ENCODE measurements around the gene OR52I2. TPM values are rescaled to one million over a fixed set of nuclear protein-coding genes. Genes with fewer than 3 reads are reported as not detected.

The OR52I2 gene
- total RNA-seq, 1 experiment from 2014 or later: not detected

DNA sequence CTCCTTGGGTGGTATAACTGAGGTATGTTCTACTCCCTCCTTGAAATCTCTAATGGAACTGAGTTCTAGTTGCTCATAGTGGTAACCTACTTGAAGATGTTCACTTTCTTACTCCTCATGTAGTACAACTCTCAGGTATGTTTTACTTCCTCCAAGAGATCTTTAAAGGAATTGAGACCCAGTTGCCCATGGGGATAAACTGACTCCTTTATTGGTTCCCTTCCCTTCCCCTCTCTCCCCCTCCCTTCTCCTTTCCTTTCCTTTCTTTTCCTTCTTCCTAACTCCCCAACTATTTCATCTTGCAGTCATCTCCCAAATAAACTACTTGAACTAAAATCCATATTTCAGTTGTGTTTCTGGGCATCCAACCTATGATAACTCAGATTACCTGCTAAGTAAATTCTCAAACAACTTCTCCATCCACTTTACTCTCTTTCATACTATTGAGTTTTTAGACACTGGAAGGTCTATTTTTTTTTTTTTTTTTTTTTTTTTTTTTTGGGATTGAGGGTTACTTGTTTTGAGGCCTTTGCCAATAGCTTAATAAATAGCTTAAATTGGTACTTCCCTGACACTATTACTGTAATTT lies 34.4 kb downstream of the OR52I2 start:
- H3K4me1 Mint-ChIP-seq (ENCODE audit: low read depth, unreplicated experiment): no peaks in the 10 kb centered on the region
- no peaks in the 10 kb centered on the region for H3K9me3 Mint-ChIP-seq (ENCODE audit: unreplicated experiment)
- DNase-seq: no peak
- no peak overlapping the region for H3K27ac Mint-ChIP-seq (ENCODE audit: unreplicated experiment)
- POLR2A ChIA-PET: no interaction called here
- Histone ChIP-seq H3K36me3 (ENCODE audit: control insufficient read depth, insufficient read depth, low read length) (no peaks in the 10 kb centered on the region), H3K4me3 (ENCODE audit: low read depth, low read length) (no peak overlapping the region), H3K9me3 (no peaks in the 10 kb centered on the region), H3K4me1 (0 out of 2 replicates have a peak, but pooled peaks cover 5% of the 10 kb centered on the region), H3K27me3 (replicated peaks; ENCODE audit: control insufficient read depth, insufficient read depth, low read length) (no peaks in the 10 kb centered on the region)
- H3K36me3 Mint-ChIP-seq (ENCODE audit: insufficient read depth, unreplicated experiment): no peaks in the 10 kb centered on the region
- no TSS peak for BruUV-seq (replicated peaks)
- no peaks in the 10 kb centered on the region for H3K27me3 Mint-ChIP-seq (ENCODE audit: insufficient read depth, unreplicated experiment)
- CTCF ChIA-PET: no interaction called here
- TF ChIP-seq, protein P1, sequence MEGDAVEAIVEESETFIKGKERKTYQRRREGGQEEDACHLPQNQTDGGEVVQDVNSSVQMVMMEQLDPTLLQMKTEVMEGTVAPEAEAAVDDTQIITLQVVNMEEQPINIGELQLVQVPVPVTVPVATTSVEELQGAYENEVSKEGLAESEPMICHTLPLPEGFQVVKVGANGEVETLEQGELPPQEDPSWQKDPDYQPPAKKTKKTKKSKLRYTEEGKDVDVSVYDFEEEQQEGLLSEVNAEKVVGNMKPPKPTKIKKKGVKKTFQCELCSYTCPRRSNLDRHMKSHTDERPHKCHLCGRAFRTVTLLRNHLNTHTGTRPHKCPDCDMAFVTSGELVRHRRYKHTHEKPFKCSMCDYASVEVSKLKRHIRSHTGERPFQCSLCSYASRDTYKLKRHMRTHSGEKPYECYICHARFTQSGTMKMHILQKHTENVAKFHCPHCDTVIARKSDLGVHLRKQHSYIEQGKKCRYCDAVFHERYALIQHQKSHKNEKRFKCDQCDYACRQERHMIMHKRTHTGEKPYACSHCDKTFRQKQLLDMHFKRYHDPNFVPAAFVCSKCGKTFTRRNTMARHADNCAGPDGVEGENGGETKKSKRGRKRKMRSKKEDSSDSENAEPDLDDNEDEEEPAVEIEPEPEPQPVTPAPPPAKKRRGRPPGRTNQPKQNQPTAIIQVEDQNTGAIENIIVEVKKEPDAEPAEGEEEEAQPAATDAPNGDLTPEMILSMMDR (IDR thresholded peaks at IDR 0.05; ENCODE audit: insufficient read depth in 1 of 2, low read depth in 1 of 2, low read length in 1 of 2, severe bottlenecking in 1 of 2, unreplicated experiment in 1 of 2): no peak
- intact Hi-C loops (cut with micrococcal nuclease; ENCODE audit: unreplicated experiment): no loop called here
- H3K4me3 Mint-ChIP-seq (ENCODE audit: unreplicated experiment): no peak overlapping the region

DNA sequence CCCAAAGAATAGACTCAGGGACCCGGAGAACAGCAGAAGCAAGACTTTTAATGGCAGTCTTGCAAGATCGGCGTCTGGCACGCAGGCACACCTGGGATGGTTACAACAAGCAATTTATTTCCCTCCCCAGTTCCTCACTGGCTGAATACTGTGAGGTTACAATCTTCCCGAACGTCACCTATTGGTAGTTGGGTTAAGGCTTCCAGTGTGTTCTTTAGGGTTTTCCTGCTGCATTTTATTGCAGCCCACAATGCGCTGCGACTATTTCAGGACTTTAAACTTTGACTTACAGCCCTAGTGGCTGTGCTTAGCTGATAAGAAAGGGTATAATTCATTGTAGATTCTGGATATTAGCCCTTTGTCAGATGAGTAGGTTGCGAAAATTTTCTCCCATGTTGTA lies 38.0 kb downstream of the OR52I2 start:
- intact Hi-C loops (cut with micrococcal nuclease; ENCODE audit: unreplicated experiment): no loop called here
- DNase-seq: peak in 1 of 2 experiments; percentile 25
- no peaks in the 10 kb centered on the region for H3K4me1 Mint-ChIP-seq (ENCODE audit: low read depth, unreplicated experiment)
- no peaks in the 10 kb centered on the region for H3K36me3 Mint-ChIP-seq (ENCODE audit: insufficient read depth, unreplicated experiment)
- H3K9me3 Mint-ChIP-seq (ENCODE audit: unreplicated experiment): peaks cover 10% of the 10 kb centered on the region
- H3K27me3 Mint-ChIP-seq (ENCODE audit: insufficient read depth, unreplicated experiment): peaks cover 3% of the 10 kb centered on the region
- H3K4me3 ChIP-seq (ENCODE audit: low read depth, low read length): no peak overlapping the region
- H3K27ac Mint-ChIP-seq (ENCODE audit: unreplicated experiment): no peak overlapping the region
- POLR2A ChIA-PET: no interaction called here
- H3K9me3 ChIP-seq: no peaks in the 10 kb centered on the region
- H3K36me3 ChIP-seq (ENCODE audit: control insufficient read depth, insufficient read depth, low read length): no peaks in the 10 kb centered on the region
- no peaks in the 10 kb centered on the region for H3K27me3 ChIP-seq (replicated peaks; ENCODE audit: control insufficient read depth, insufficient read depth, low read length)
- CTCF ChIA-PET: no interaction called here
- TF ChIP-seq, protein P1 (IDR thresholded peaks at IDR 0.05; ENCODE audit: insufficient read depth in 1 of 2, low read depth in 1 of 2, low read length in 1 of 2, severe bottlenecking in 1 of 2, unreplicated experiment in 1 of 2): no peak
- BruUV-seq (replicated peaks): no TSS peak
- no peak overlapping the region for H3K4me3 Mint-ChIP-seq (ENCODE audit: unreplicated experiment)
- 0 out of 2 replicates have a peak, but pooled peaks cover 5% of the 10 kb centered on the region for H3K4me1 ChIP-seq

DNA sequence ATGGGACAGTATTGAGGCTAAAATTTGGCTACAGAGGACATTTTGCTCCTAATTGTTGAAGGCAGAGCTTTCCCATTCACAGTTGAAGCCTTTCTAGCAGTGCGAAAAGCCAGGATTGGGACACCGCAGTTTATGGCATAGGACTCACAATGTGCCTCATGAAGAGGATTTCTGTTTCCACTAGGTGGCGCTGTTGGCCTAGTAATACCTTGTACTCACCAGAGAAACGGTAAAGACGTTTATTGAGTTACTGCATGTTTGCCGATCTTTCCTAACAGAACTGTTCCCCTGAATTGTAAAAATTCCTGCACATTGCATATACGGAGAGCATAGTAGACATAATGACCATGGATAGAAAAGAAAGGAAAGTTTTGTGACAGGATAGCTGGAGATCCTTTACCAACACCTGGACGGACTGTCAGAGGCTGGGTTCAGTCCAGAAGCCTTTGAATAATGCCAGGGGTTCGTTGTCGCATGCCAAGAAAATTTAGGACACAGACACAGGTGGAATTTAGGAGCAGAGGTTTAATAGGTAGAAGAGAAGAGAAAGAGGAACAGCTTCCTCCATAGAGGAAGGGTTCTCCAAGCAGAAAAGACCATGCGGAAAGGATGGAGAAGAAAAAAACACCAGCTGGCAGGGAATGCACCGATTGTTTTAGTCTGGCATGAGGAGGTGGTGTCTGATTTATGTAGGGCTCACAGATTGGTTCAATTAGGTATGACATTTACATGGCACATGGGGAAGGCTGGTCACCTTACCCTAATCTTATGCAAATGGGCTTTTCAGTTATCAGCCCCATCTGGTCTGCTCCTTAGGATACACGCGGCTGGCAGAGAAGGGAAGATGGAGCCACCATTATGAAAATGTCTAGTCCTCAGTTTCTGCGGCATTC lies 44.9 kb downstream of the OR52I2 start:
- DNase-seq: peak; percentile 73 to 83
- Mint-ChIP-seq H3K4me3 (ENCODE audit: unreplicated experiment) (no peak overlapping the region), H3K9me3 (ENCODE audit: unreplicated experiment) (peaks cover 17% of the 10 kb centered on the region), H3K27ac (ENCODE audit: unreplicated experiment) (no peak overlapping the region), H3K4me1 (ENCODE audit: low read depth, unreplicated experiment) (peaks cover 6% of the 10 kb centered on the region), H3K36me3 (ENCODE audit: insufficient read depth, unreplicated experiment) (no peaks in the 10 kb centered on the region), H3K27me3 (ENCODE audit: insufficient read depth, unreplicated experiment) (peaks cover 13% of the 10 kb centered on the region)
- intact Hi-C loops (cut with micrococcal nuclease; ENCODE audit: unreplicated experiment): loop anchor here (1.0 to 5.0 kb wide), 5 partner anchors 200 to 754 kb away; no protein-coding TSS in a partner anchor
- POLR2A ChIA-PET: no interaction called here
- H3K27me3 ChIP-seq (replicated peaks; ENCODE audit: control insufficient read depth, insufficient read depth, low read length): no peaks in the 10 kb centered on the region; the same call in 1 of the 2 replicates
- CTCF ChIA-PET: interaction anchor here (1.0 to 1.3 kb wide), 2 partner anchors 10 to 19 kb away, joined by 3 to 4 read pairs; partner anchors contain the start of gene TRIM68
- TF ChIP-seq, protein P1 (IDR thresholded peaks at IDR 0.05; ENCODE audit: insufficient read depth in 1 of 2, low read depth in 1 of 2, low read length in 1 of 2, severe bottlenecking in 1 of 2, unreplicated experiment in 1 of 2): peak; percentile 73 to 79
- no peak overlapping the region for H3K4me3 ChIP-seq (ENCODE audit: low read depth, low read length)
- no peaks in the 10 kb centered on the region for H3K36me3 ChIP-seq (ENCODE audit: control insufficient read depth, insufficient read depth, low read length)
- no peaks in the 10 kb centered on the region for H3K9me3 ChIP-seq
- BruUV-seq (replicated peaks): no TSS peak
- no peaks in the 10 kb centered on the region for H3K4me1 ChIP-seq

Measured in Caco-2 (cell line).